Fibroblast of lung (primary cell): Measurements from ENCODE around the gene SSBP3. TPM values are rescaled to one million over a fixed set of nuclear protein-coding genes. Genes with fewer than 3 reads are reported as not detected.
A peak's percentile ranks its signal among the peaks of the same experiment; 100 is the strongest.

Experiments
- DNase-seq, 2 donors: peaks; one replicate each; pipeline versions ENCODE4 v3.0.0 to v3.0.0-alpha.2; 2010; ENCODE audit warnings: low read depth in 2 of 2
- H2AFZ ChIP-seq: 2 replicates; pipeline ENCODE4 v1.5.1; 2012; ENCODE audit warnings: low read length, control low read depth, inconsistent platforms
- H3K27ac ChIP-seq: 2 replicates; pipeline ENCODE4 v1.5.1; 2011; ENCODE audit warnings: low read length, control low read depth; ENCODE audit not compliant: insufficient read depth
- H3K27me3 ChIP-seq: 2 replicates; pipeline ENCODE4 v1.5.1; 2011; ENCODE audit warnings: mild to moderate bottlenecking, low read length; ENCODE audit not compliant: control insufficient read depth, insufficient read depth
- H3K36me3 ChIP-seq: 2 replicates; pipeline ENCODE4 v1.5.1; 2011; ENCODE audit warnings: low read length; ENCODE audit not compliant: control insufficient read depth, insufficient read depth
- H3K4me1 ChIP-seq: 2 replicates; pipeline ENCODE4 v1.5.1; 2011; ENCODE audit warnings: low read length; ENCODE audit not compliant: control insufficient read depth, insufficient read depth; ENCODE audit errors: extremely low read depth
- H3K4me2 ChIP-seq: 2 replicates; pipeline ENCODE4 v1.5.1; 2011; ENCODE audit warnings: low read length, control low read depth; ENCODE audit not compliant: insufficient read depth; ENCODE audit errors: extremely low read depth
- H3K4me3 ChIP-seq, 4 experiments: fragments of 200-600 bp in 1 of 4; sonication (generic) in 1 of 4; replicated peaks in 1 of 4; 2 replicates each; pipeline ENCODE4 v1.5.1; 2011 to 2016; ENCODE audit warnings: low read length in 4 of 4, low read depth in 3 of 4, mild to moderate bottlenecking in 3 of 4, control low read depth in 2 of 4, inconsistent platforms in 1 of 4, mixed read lengths in 1 of 4; ENCODE audit not compliant: insufficient read depth in 1 of 4; ENCODE audit errors: control extremely low read depth in 1 of 4
- H3K79me2 ChIP-seq: 2 replicates; pipeline ENCODE4 v1.5.1; 2012; ENCODE audit warnings: mild to moderate bottlenecking, low read length, inconsistent platforms; ENCODE audit not compliant: control insufficient read depth, insufficient read depth
- H3K9ac ChIP-seq: 2 replicates; pipeline ENCODE4 v1.5.1; 2011; ENCODE audit warnings: mild to moderate bottlenecking, low read length, control low read depth; ENCODE audit not compliant: insufficient read depth
- H3K9me3 ChIP-seq: 2 replicates; pipeline ENCODE4 v1.5.1; 2012; ENCODE audit warnings: low read depth, low read length; ENCODE audit not compliant: control insufficient read depth, insufficient read depth
- H4K20me1 ChIP-seq: 2 replicates; pipeline ENCODE4 v1.5.1; 2011; ENCODE audit warnings: low read length; ENCODE audit not compliant: control insufficient read depth, insufficient read depth; ENCODE audit errors: extremely low read depth
- CTCF ChIP-seq, 2 donors: IDR thresholded peaks in 1 of 2; conservative IDR thresholded peaks in 1 of 2; 1 replicate in 1 of 2; 2 replicates in 1 of 2; pipeline ENCODE4 v1.5.1; 2011 to 2012; ENCODE audit warnings: low read length in 2 of 2, control low read depth in 1 of 2, inconsistent platforms in 1 of 2, low read depth in 1 of 2, mild to moderate bottlenecking in 1 of 2
- EZH2 ChIP-seq: IDR thresholded peaks from 2 replicates; pipeline ENCODE4 v1.5.1; 2012; ENCODE audit warnings: low read length, control low read depth, mild to moderate bottlenecking; ENCODE audit errors: missing control alignments
- polyA plus RNA-seq, 2 donors: library from polyadenylated mRNA; depleted of rRNA in 1 of 2; stranded (reverse) in 1 of 2; unstranded in 1 of 2; fragments of >200 nt; gene quantifications; 2 replicates each; pipeline ENCODE4 v1.2.1, GENCODE V29; 2011 to 2012; ENCODE audit warnings: missing spikeins in 1 of 2
- total RNA-seq: library from RNA; depleted of rRNA; stranded (reverse); fragments of >200 nt; gene quantifications from 2 replicates; pipeline ENCODE4 v1.2.1, GENCODE V29; 2014

SSBP3 gene
- total and polyA plus RNA-seq, 2 donors (not counting 1 experiment from before 2014, with no cell fraction given): 9.4 to 26.4 TPM

- Histone ChIP-seq H3K36me3 (peaks cover 4% of the 10 kb centered on the region), H3K9me3 (no peaks in the 10 kb centered on the region), H2AFZ (no peak overlapping the region), H3K79me2 (no peaks in the 10 kb centered on the region), H3K27me3 (no peaks in the 10 kb centered on the region), H3K4me3 (no peak overlapping the region), H3K4me2 (no peak overlapping the region), H3K27ac (no peak overlapping the region), H3K4me1 (no peaks in the 10 kb centered on the region), H4K20me1 (no peaks in the 10 kb centered on the region), H3K9ac (no peak overlapping the region)
- DNase-seq: peak in 1 of 2 donors; percentile 80
- TF ChIP-seq EZH2: no peak
- TF ChIP-seq CTCF (conservative IDR thresholded peaks at IDR 0.05 in 1 of 2, IDR thresholded peaks at IDR 0.05 in 1 of 2; ENCODE audit: low read depth in 1 of 2, low read length in 2 of 2): no peak
Observed at GRCh38 chr1:54239631-54240031, 166.6 kb downstream of the SSBP3 start.

GRCh38 chr1:54239035-54239383 lies 167.2 kb downstream of the SSBP3 start:
- no peaks in the 10 kb centered on the region for H3K27me3 ChIP-seq
- peaks cover 4% of the 10 kb centered on the region for H3K36me3 ChIP-seq
- no peaks in the 10 kb centered on the region for H3K9me3 ChIP-seq
- no peak overlapping the region for H2AFZ ChIP-seq
- H3K9ac ChIP-seq: no peak overlapping the region
- no peak overlapping the region for H3K4me2 ChIP-seq
- H4K20me1 ChIP-seq: no peaks in the 10 kb centered on the region
- peak in 1 of 2 donors; percentile 73 for DNase-seq
- H3K27ac ChIP-seq: no peak overlapping the region
- H3K79me2 ChIP-seq: no peaks in the 10 kb centered on the region
- no peak overlapping the region for H3K4me3 ChIP-seq
- H3K4me1 ChIP-seq: no peaks in the 10 kb centered on the region
- TF ChIP-seq EZH2: no peak
- no peak for TF ChIP-seq CTCF (conservative IDR thresholded peaks at IDR 0.05 in 1 of 2, IDR thresholded peaks at IDR 0.05 in 1 of 2; ENCODE audit: low read depth in 1 of 2, low read length in 2 of 2)

GRCh38 chr1:54238353-54239034 lies 167.7 kb downstream of the SSBP3 start:
- Histone ChIP-seq H2AFZ (no peak overlapping the region), H3K4me1 (no peaks in the 10 kb centered on the region), H3K36me3 (peaks cover 4% of the 10 kb centered on the region), H3K9me3 (no peaks in the 10 kb centered on the region), H3K79me2 (no peaks in the 10 kb centered on the region), H4K20me1 (no peaks in the 10 kb centered on the region), H3K4me3 (no peak overlapping the region), H3K9ac (no peak overlapping the region), H3K27me3 (no peaks in the 10 kb centered on the region), H3K27ac (no peak overlapping the region), H3K4me2 (no peak overlapping the region)
- no peak for DNase-seq
- TF ChIP-seq EZH2: no peak
- no peak for TF ChIP-seq CTCF (conservative IDR thresholded peaks at IDR 0.05 in 1 of 2, IDR thresholded peaks at IDR 0.05 in 1 of 2; ENCODE audit: low read depth in 1 of 2, low read length in 2 of 2)
